ENCODE measurements around the gene CD82.

Gene CD82

DNA sequence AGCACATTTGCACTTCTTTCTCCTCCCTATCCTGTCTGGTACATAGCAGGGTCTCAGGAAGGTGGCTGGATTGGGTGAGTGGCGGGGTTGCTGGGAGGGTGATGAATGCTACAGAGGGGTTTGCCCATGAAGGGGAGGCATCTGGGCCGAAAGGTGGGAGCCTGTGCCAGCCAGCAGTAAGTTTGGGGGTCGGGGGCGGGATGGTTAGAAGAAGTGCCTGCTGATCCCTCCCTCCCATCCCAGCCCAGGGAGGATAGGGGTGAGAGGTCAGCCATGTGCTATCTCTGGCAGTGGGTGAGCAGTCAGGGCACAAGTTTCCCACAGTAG, 2.8 kb downstream of the CD82 start:
- no peaks in the 10 kb centered on the region for H3K27me3 ChIP-seq (ENCODE audit: insufficient read depth, low read length)
- H3K27ac ChIP-seq (ENCODE audit: low read depth, low read length), result peak overlapping the region; percentile 93
- H3K4me3 ChIP-seq (ENCODE audit: low read depth, low read length), result no peak overlapping the region
- peaks cover 34% of the 10 kb centered on the region for H3K79me2 ChIP-seq (ENCODE audit: control insufficient read depth, insufficient read depth, low read length, unreplicated experiment)
- H3K4me1 ChIP-seq (ENCODE audit: control insufficient read depth, insufficient read depth, low read length, unreplicated experiment), result peaks cover 76% of the 10 kb centered on the region
- no peak overlapping the region for H2AFZ ChIP-seq (ENCODE audit: low read length, unreplicated experiment)
- no peaks in the 10 kb centered on the region for H3K36me3 ChIP-seq (ENCODE audit: insufficient read depth, low read length)

DNA sequence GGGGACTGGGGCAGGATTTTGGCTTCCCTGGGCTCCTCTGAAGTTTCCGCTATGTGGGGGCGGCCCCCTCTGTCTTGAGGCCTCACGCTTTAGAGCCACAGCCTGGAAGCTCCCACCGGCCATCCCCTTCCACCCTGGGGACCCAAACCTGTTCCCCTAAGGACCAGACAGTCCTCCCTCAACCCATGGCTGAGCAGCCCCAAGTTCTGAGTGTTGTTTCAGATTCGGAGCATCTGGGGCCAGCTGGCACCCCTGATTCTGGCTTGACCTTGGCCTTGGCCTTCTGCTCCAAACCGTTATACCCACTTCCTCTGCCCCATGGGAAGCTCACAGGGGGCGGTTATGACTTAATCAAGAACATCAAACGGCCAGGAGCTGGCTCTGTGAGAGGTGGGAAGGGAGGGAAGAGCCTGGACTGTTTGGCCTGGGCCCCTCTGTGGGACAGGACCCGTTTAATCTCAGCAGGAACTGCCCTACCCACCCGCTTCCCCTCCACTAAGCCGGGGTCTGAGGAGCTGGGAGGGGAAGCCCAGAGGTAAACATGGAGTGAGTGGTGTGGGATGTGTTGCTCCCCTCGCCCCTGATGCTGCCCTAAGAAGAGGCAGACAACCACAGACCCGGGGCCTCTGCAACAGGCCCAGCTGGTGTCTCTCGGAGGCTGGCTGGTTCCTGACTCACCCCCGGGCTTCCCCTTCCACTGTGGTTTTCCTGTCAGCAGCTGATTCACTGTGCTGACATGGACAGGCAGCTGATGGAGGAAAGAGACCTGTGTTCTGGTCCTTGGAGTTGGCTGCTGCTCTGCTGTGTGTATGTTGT, 3.4 kb downstream of the CD82 start:
- Histone ChIP-seq H3K36me3 (ENCODE audit: insufficient read depth, low read length) (no peaks in the 10 kb centered on the region), H3K79me2 (ENCODE audit: control insufficient read depth, insufficient read depth, low read length, unreplicated experiment) (peaks cover 40% of the 10 kb centered on the region), H3K4me1 (ENCODE audit: control insufficient read depth, insufficient read depth, low read length, unreplicated experiment) (peaks cover 76% of the 10 kb centered on the region), H2AFZ (ENCODE audit: low read length, unreplicated experiment) (no peak overlapping the region), H3K27ac (ENCODE audit: low read depth, low read length) (peak overlapping the region; percentile 93), H3K4me3 (ENCODE audit: low read depth, low read length) (peak overlapping the region; percentile 42), H3K27me3 (ENCODE audit: insufficient read depth, low read length) (no peaks in the 10 kb centered on the region)

GRCh38 chr11:44570411-44571155, 5.1 kb downstream of the CD82 start:
- H3K4me1 ChIP-seq (ENCODE audit: control insufficient read depth, insufficient read depth, low read length, unreplicated experiment), result peaks cover 86% of the 10 kb centered on the region
- H3K79me2 ChIP-seq (ENCODE audit: control insufficient read depth, insufficient read depth, low read length, unreplicated experiment), result peaks cover 41% of the 10 kb centered on the region
- H3K36me3 ChIP-seq (ENCODE audit: insufficient read depth, low read length), result no peaks in the 10 kb centered on the region
- H3K4me3 ChIP-seq (ENCODE audit: low read depth, low read length), result no peak overlapping the region
- H2AFZ ChIP-seq (ENCODE audit: low read length, unreplicated experiment), result no peak overlapping the region
- H3K27ac ChIP-seq (ENCODE audit: low read depth, low read length), result peak overlapping the region; percentile 93; the same call in 1 of the 2 replicates
- H3K27me3 ChIP-seq (ENCODE audit: insufficient read depth, low read length), result no peaks in the 10 kb centered on the region

DNA sequence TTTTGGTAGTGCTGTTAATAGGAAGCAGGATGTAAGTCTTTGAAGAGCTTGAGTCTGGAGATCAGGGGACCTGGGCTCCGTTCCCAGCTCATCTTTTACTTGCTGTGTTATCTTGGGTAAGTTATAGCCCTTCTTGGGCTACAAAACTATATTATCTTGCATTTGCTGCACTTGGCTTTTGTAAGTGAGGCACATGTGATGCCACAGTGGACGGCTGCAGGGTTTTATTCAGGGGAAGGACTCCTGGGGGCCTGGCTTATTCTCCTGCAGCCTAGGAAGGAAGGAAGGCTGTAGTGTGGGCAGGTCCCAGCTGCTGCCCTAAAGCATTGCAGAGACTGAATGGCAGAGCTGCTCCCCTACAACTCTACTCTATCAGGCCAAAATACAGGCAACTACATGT, 6.4 kb downstream of the CD82 start:
- peaks cover 40% of the 10 kb centered on the region for H3K79me2 ChIP-seq (ENCODE audit: control insufficient read depth, insufficient read depth, low read length, unreplicated experiment)
- no peak overlapping the region for H3K27ac ChIP-seq (ENCODE audit: low read depth, low read length)
- H3K36me3 ChIP-seq (ENCODE audit: insufficient read depth, low read length), result no peaks in the 10 kb centered on the region
- H3K27me3 ChIP-seq (ENCODE audit: insufficient read depth, low read length), result no peaks in the 10 kb centered on the region
- H2AFZ ChIP-seq (ENCODE audit: low read length, unreplicated experiment), result no peak overlapping the region
- peaks cover 92% of the 10 kb centered on the region for H3K4me1 ChIP-seq (ENCODE audit: control insufficient read depth, insufficient read depth, low read length, unreplicated experiment)
- no peak overlapping the region for H3K4me3 ChIP-seq (ENCODE audit: low read depth, low read length)

DNA sequence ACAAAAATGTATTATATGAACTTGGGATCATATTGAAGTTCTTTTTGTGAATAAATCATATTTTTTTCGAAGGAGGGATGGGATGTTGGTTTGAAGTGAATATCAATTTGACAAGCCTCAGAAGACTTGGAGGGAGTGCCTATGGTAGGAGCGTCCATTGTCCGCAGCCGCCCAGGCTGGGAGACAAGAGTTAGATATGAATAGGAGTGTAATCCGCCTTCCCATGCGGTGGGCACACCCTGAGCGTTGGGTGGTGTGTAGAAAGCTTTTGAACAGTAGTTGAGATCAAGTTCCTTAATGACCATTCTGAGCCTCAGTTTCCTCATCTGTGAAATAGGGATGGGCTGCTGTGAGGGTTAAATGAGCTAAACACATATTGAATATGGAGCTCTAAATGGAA, 7.0 kb downstream of the CD82 start:
- Histone ChIP-seq H2AFZ (ENCODE audit: low read length, unreplicated experiment) (no peak overlapping the region), H3K79me2 (ENCODE audit: control insufficient read depth, insufficient read depth, low read length, unreplicated experiment) (peaks cover 42% of the 10 kb centered on the region), H3K27me3 (ENCODE audit: insufficient read depth, low read length) (no peaks in the 10 kb centered on the region), H3K36me3 (ENCODE audit: insufficient read depth, low read length) (no peaks in the 10 kb centered on the region), H3K4me1 (ENCODE audit: control insufficient read depth, insufficient read depth, low read length, unreplicated experiment) (peaks cover 88% of the 10 kb centered on the region), H3K27ac (ENCODE audit: low read depth, low read length) (peak overlapping the region; percentile 97; the same call in 1 of the 2 replicates), H3K4me3 (ENCODE audit: low read depth, low read length) (no peak overlapping the region)

DNA sequence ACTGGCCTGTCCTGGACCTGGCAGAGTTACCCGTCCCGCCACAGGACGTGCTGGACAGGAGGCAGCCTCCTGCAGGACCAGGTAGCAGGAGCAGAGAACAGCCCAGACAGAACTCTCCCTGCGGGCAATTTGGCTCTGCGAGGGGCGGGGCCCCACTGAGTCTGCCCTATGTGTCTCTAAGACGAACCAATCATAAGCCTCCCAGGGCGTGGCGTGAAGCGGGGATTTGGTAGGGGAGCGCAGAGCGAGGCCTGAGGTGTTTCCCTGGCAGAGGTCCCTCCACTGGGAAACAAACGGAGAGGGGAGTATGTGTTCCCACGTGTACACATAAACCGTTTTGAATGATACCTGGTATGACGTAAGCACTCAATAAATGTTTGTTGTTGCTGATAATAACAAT, 7.4 kb downstream of the CD82 start:
- peaks cover 42% of the 10 kb centered on the region for H3K79me2 ChIP-seq (ENCODE audit: control insufficient read depth, insufficient read depth, low read length, unreplicated experiment)
- no peak overlapping the region for H2AFZ ChIP-seq (ENCODE audit: low read length, unreplicated experiment)
- no peaks in the 10 kb centered on the region for H3K27me3 ChIP-seq (ENCODE audit: insufficient read depth, low read length)
- H3K4me3 ChIP-seq (ENCODE audit: low read depth, low read length), result no peak overlapping the region
- peaks cover 83% of the 10 kb centered on the region for H3K4me1 ChIP-seq (ENCODE audit: control insufficient read depth, insufficient read depth, low read length, unreplicated experiment)
- H3K36me3 ChIP-seq (ENCODE audit: insufficient read depth, low read length), result no peaks in the 10 kb centered on the region
- H3K27ac ChIP-seq (ENCODE audit: low read depth, low read length), result peak overlapping the region; percentile 97; the same call in 1 of the 2 replicates

- Histone ChIP-seq H3K27ac (ENCODE audit: low read depth, low read length) (peak overlapping the region; percentile 97), H3K27me3 (ENCODE audit: insufficient read depth, low read length) (no peaks in the 10 kb centered on the region), H3K79me2 (ENCODE audit: control insufficient read depth, insufficient read depth, low read length, unreplicated experiment) (peaks cover 42% of the 10 kb centered on the region), H2AFZ (ENCODE audit: low read length, unreplicated experiment) (no peak overlapping the region), H3K4me3 (ENCODE audit: low read depth, low read length) (no peak overlapping the region), H3K36me3 (ENCODE audit: insufficient read depth, low read length) (no peaks in the 10 kb centered on the region), H3K4me1 (ENCODE audit: control insufficient read depth, insufficient read depth, low read length, unreplicated experiment) (peaks cover 79% of the 10 kb centered on the region)
Measured at GRCh38 chr11:44573333-44573732, 7.9 kb downstream of the CD82 start.

GRCh38 chr11:44574610-44575287, 9.3 kb downstream of the CD82 start:
- H3K4me3 ChIP-seq (ENCODE audit: low read depth, low read length), result peak overlapping the region; percentile 42; the same call in 1 of the 2 replicates
- H3K27me3 ChIP-seq (ENCODE audit: insufficient read depth, low read length), result no peaks in the 10 kb centered on the region
- no peaks in the 10 kb centered on the region for H3K36me3 ChIP-seq (ENCODE audit: insufficient read depth, low read length)
- peak overlapping the region; percentile 97 for H3K27ac ChIP-seq (ENCODE audit: low read depth, low read length)
- H2AFZ ChIP-seq (ENCODE audit: low read length, unreplicated experiment), result no peak overlapping the region
- H3K79me2 ChIP-seq (ENCODE audit: control insufficient read depth, insufficient read depth, low read length, unreplicated experiment), result peaks cover 40% of the 10 kb centered on the region
- H3K4me1 ChIP-seq (ENCODE audit: control insufficient read depth, insufficient read depth, low read length, unreplicated experiment), result peaks cover 66% of the 10 kb centered on the region

- Histone ChIP-seq H3K27ac (ENCODE audit: low read depth, low read length) (peak overlapping the region; percentile 97), H3K79me2 (ENCODE audit: control insufficient read depth, insufficient read depth, low read length, unreplicated experiment) (peaks cover 35% of the 10 kb centered on the region), H3K4me1 (ENCODE audit: control insufficient read depth, insufficient read depth, low read length, unreplicated experiment) (peaks cover 61% of the 10 kb centered on the region), H2AFZ (ENCODE audit: low read length, unreplicated experiment) (no peak overlapping the region), H3K4me3 (ENCODE audit: low read depth, low read length) (no peak overlapping the region), H3K27me3 (ENCODE audit: insufficient read depth, low read length) (no peaks in the 10 kb centered on the region), H3K36me3 (ENCODE audit: insufficient read depth, low read length) (no peaks in the 10 kb centered on the region)
Measured at GRCh38 chr11:44575288-44575672, 9.8 kb downstream of the CD82 start.

GRCh38 chr11:44575962-44576361, 10.5 kb downstream of the CD82 start:
- Histone ChIP-seq H3K79me2 (ENCODE audit: control insufficient read depth, insufficient read depth, low read length, unreplicated experiment) (peaks cover 32% of the 10 kb centered on the region), H3K27ac (ENCODE audit: low read depth, low read length) (peak overlapping the region; percentile 97; the same call in 1 of the 2 replicates), H3K4me3 (ENCODE audit: low read depth, low read length) (no peak overlapping the region), H2AFZ (ENCODE audit: low read length, unreplicated experiment) (no peak overlapping the region), H3K4me1 (ENCODE audit: control insufficient read depth, insufficient read depth, low read length, unreplicated experiment) (peaks cover 54% of the 10 kb centered on the region), H3K27me3 (ENCODE audit: insufficient read depth, low read length) (no peaks in the 10 kb centered on the region), H3K36me3 (ENCODE audit: insufficient read depth, low read length) (no peaks in the 10 kb centered on the region)

All from ACC112 (cell line).